22Rv1 (cell line): ENCODE data around the gene CC2D2B.

ENCODE experiments used
- CTCF ChIP-seq: fragments of 450-650 bp; IDR thresholded peaks from 2 replicates; pipeline ENCODE4 v1.5.1; 2017; ENCODE audit warnings: mild to moderate bottlenecking
- ZFX ChIP-seq: fragments of 450-650 bp; IDR thresholded peaks from 2 replicates; pipeline ENCODE4 v1.6.1; 2017; ENCODE audit warnings: antibody characterized with exemption, borderline replicate concordance

GRCh38 chr10:95963202-95963990 is 55.6 kb downstream of the CC2D2B start:
- no peak for TF ChIP-seq CTCF
- no peak for TF ChIP-seq ZFX
